Measurements from ENCODE around the gene GDPD4.

GRCh38 chr11:77236901-77237300, 64.6 kb downstream of the GDPD4 start:
- TF ChIP-seq CTCF (IDR thresholded peaks at IDR 0.05), result no peak
- TF ChIP-seq SIN3A (IDR thresholded peaks at IDR 0.05; ENCODE audit: borderline replicate concordance, insufficient read depth, low read depth, low read length), result no peak
- TF ChIP-seq POLR2AphosphoS5 (IDR thresholded peaks at IDR 0.05; ENCODE audit: low read depth, low read length), result no peak
